Transverse colon (tissue), 4 donors: Measurements from ENCODE around the gene ZYG11A.

Experiments
- EP300 ChIP-seq: sonication (generic); formaldehyde crosslinking; IDR thresholded peaks from one replicate; pipeline ENCODE4 v1.6.1; 2017; ENCODE audit warnings: antibody characterized with exemption, low read depth
- POLR2A ChIP-seq: fragments of 450-650 bp; IDR thresholded peaks from one replicate; pipeline ENCODE4 v1.6.1; 2016; ENCODE audit warnings: antibody characterized with exemption, mild to moderate bottlenecking, moderate library complexity
- POLR2AphosphoS5 ChIP-seq, 3 donors: sonication (generic); formaldehyde crosslinking; IDR thresholded peaks; one replicate each; pipeline ENCODE4 v1.6.1; 2016; ENCODE audit warnings: antibody characterized with exemption in 3 of 3
- TF ChIP-seq, protein P1 (sequence below), 5 experiments: fragments of 200-600 bp in 3 of 5; fragments of 450-650 bp in 2 of 5; sonication (generic) in 3 of 5; IDR thresholded peaks; 1 replicate in 2 of 5; 2 replicates in 3 of 5; pipeline ENCODE4 v1.5.1; 2016 to 2017; ENCODE audit warnings: antibody characterized with exemption in 5 of 5, inconsistent platforms in 3 of 5, mild to moderate bottlenecking in 2 of 5, moderate library complexity in 1 of 5

- TF ChIP-seq, protein P1, sequence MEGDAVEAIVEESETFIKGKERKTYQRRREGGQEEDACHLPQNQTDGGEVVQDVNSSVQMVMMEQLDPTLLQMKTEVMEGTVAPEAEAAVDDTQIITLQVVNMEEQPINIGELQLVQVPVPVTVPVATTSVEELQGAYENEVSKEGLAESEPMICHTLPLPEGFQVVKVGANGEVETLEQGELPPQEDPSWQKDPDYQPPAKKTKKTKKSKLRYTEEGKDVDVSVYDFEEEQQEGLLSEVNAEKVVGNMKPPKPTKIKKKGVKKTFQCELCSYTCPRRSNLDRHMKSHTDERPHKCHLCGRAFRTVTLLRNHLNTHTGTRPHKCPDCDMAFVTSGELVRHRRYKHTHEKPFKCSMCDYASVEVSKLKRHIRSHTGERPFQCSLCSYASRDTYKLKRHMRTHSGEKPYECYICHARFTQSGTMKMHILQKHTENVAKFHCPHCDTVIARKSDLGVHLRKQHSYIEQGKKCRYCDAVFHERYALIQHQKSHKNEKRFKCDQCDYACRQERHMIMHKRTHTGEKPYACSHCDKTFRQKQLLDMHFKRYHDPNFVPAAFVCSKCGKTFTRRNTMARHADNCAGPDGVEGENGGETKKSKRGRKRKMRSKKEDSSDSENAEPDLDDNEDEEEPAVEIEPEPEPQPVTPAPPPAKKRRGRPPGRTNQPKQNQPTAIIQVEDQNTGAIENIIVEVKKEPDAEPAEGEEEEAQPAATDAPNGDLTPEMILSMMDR (IDR thresholded peaks at IDR 0.05) = no peak
- TF ChIP-seq POLR2A (no peak), EP300 (no peak), POLR2AphosphoS5 (IDR thresholded peaks at IDR 0.05) (no peak)
Measured at GRCh38 chr1:52938183-52938451, 95.6 kb downstream of the ZYG11A start.
